K562 (cell line): ENCODE results near the gene AFF2. TPM values are rescaled to one million over a fixed set of nuclear protein-coding genes. Genes with fewer than 3 reads are reported as not detected.

ENCODE experiments used
- ATAC-seq: fragments of 200-7000 bp; cut with Tn5 transposase; 3 replicates; pipeline ENCODE4 v1.9.1; 2020; ENCODE audit warnings: moderate library complexity
- BruUV-seq: library from RNA; stranded (reverse); fragments of 400-500 nt; replicated peaks from 2 replicates; lab custom pipeline; 2021; lab: Mats Ljungman, UMichigan
- CTCF ChIA-PET: fragments of 300-600 bp; formaldehyde crosslinking; extraction: SDS; loops from one replicate; lab custom pipeline; 2021; ENCODE audit warnings: low intra/inter-chr PET ratio; lab: Yijun Ruan, JAX
- POLR2A ChIA-PET: fragments of 300-600, 350-650 bp; sonication (Branson Sonifier 250); formaldehyde crosslinking; extraction: SDS; loops from one replicate; lab custom pipeline; 2021; ENCODE audit warnings: antibody characterized with exemption, inconsistent platforms; lab: Yijun Ruan, JAX
- DNase-seq, 4 experiments: peaks; one replicate each; pipeline versions ENCODE4 v3.0.0 to v3.0.0-alpha.2; 2011 to 2018; ENCODE audit warnings: low spot score in 3 of 4, mixed read lengths in 3 of 4; ENCODE audit errors: extremely low read depth in 1 of 4
- FAIRE-seq: peaks from 2 replicates; lab custom pipeline; 2011; peaks lifted over from hg19 to GRCh38; lab: Jason Lieb, UNC
- H2AFZ ChIP-seq: 2 replicates; pipeline ENCODE4 v1.6.0; 2011; ENCODE audit warnings: low read depth, low read length, control low read depth, inconsistent platforms
- H3K27ac ChIP-seq: fragments of 200-600 bp; 3 replicates; pipeline ENCODE4 v1.8.0; 2011; ENCODE audit warnings: low read depth, mild to moderate bottlenecking, control low read depth, inconsistent platforms, low read length, moderate library complexity, mixed read lengths; ENCODE audit errors: extremely low read depth
- H3K27me3 ChIP-seq, 2 experiments: fragments of 300-600 bp in 1 of 2; 2 replicates in 1 of 2; 3 replicates in 1 of 2; pipeline versions ENCODE4 v1.6.0 to v1.8.0; 2011; ENCODE audit warnings: inconsistent platforms in 2 of 2, low read length in 2 of 2, mild to moderate bottlenecking in 1 of 2, mixed read lengths in 1 of 2, moderate library complexity in 1 of 2; ENCODE audit not compliant: control insufficient read depth in 2 of 2, insufficient read depth in 2 of 2
- H3K36me3 ChIP-seq: fragments of 300-600 bp; 3 replicates; pipeline ENCODE4 v1.8.0; 2011; ENCODE audit warnings: mild to moderate bottlenecking, low read length, inconsistent platforms; ENCODE audit not compliant: control insufficient read depth, insufficient read depth
- H3K4me1 ChIP-seq, 2 experiments: fragments of 200-600 bp in 1 of 2; replicated peaks in 1 of 2; 2 replicates in 1 of 2; 3 replicates in 1 of 2; pipeline versions ENCODE4 v1.5.1 to v1.8.0; 2011; ENCODE audit warnings: inconsistent platforms in 2 of 2, low read length in 2 of 2, mild to moderate bottlenecking in 1 of 2, mixed read lengths in 1 of 2, moderate library complexity in 1 of 2; ENCODE audit not compliant: control insufficient read depth in 2 of 2, insufficient read depth in 2 of 2
- H3K4me2 ChIP-seq: 2 replicates; pipeline ENCODE4 v1.6.1; 2011; ENCODE audit warnings: low read length, control low read depth, inconsistent platforms, mixed read lengths; ENCODE audit not compliant: insufficient read depth
- H3K4me3 ChIP-seq: fragments of 200-600 bp; sonication (generic), shearing (Covaris generic); 2 replicates; pipeline ENCODE4 v1.5.1; 2016; ENCODE audit warnings: control low read depth, inconsistent platforms
- H3K79me2 ChIP-seq: fragments of 200-600 bp; 3 replicates; pipeline ENCODE4 v1.8.0; 2011; ENCODE audit warnings: low read length, inconsistent platforms; ENCODE audit not compliant: control insufficient read depth, insufficient read depth
- H3K9ac ChIP-seq, 2 experiments: 2 replicates each; pipeline versions ENCODE4 v1.6.0 to v1.6.1; 2011; ENCODE audit warnings: low read depth in 2 of 2, low read length in 2 of 2, control low read depth in 1 of 2, inconsistent platforms in 1 of 2, mild to moderate bottlenecking in 1 of 2, mixed read lengths in 1 of 2; ENCODE audit not compliant: insufficient read depth in 1 of 2
- H3K9me1 ChIP-seq: one replicate; pipeline ENCODE4 v1.6.0; 2011; ENCODE audit warnings: inconsistent platforms, mild to moderate bottlenecking, low read length, moderate library complexity; ENCODE audit not compliant: control insufficient read depth, insufficient read depth
- H3K9me3 ChIP-seq: replicated peaks from 2 replicates; pipeline ENCODE4 v1.5.1; 2011; ENCODE audit warnings: low read depth, low read length, inconsistent platforms; ENCODE audit not compliant: control insufficient read depth, insufficient read depth
- H4K20me1 ChIP-seq: replicated peaks from 2 replicates; pipeline ENCODE4 v1.6.1; 2011; ENCODE audit warnings: low read length, inconsistent platforms, mixed read lengths; ENCODE audit not compliant: control insufficient read depth, insufficient read depth
- CTBP1 ChIP-seq: fragments of 450-650 bp; IDR thresholded peaks from 2 replicates; pipeline ENCODE4 v1.6.1; 2016; ENCODE audit warnings: borderline replicate concordance
- ESRRB ChIP-seq: fragments of 250-450 bp; sonication (Bioruptor Pico); IDR thresholded peaks from 2 replicates; pipeline ENCODE4 v1.5.0; 2020; ENCODE audit warnings: mild to moderate bottlenecking, moderate library complexity, borderline replicate concordance
- NBN ChIP-seq: fragments of 450-650 bp; IDR thresholded peaks from 2 replicates; pipeline ENCODE4 v1.6.1; 2016; ENCODE audit warnings: low read depth, mild to moderate bottlenecking
- OTX1 ChIP-seq: fragments of 450-650 bp; formaldehyde crosslinking; IDR thresholded peaks from 2 replicates; pipeline ENCODE4 v1.4.0; 2022; ENCODE audit warnings: mild to moderate bottlenecking
- PPARD ChIP-seq: fragments of 250-450 bp; sonication (Bioruptor Pico); IDR thresholded peaks from 2 replicates; pipeline ENCODE4 v1.8.0; 2022; ENCODE audit warnings: inconsistent platforms, mild to moderate bottlenecking, moderate library complexity
- SNRNP70 ChIP-seq: fragments of 200-400 bp; formaldehyde crosslinking; optimal IDR thresholded peaks from 2 replicates; pipeline ENCODE3; 2017; ENCODE audit warnings: low read depth, low read length
- ZKSCAN8 ChIP-seq: fragments of 200-800 bp; sonication (Bioruptor generic); IDR thresholded peaks from 2 replicates; pipeline ENCODE4 v1.6.1; 2016; ENCODE audit warnings: missing genetic modification characterization, missing compliant biosample characterization
- ZNF165 ChIP-seq: fragments of 250-450 bp; sonication (Bioruptor Pico); IDR thresholded peaks from 2 replicates; pipeline ENCODE4 v1.4.0; 2020; ENCODE audit warnings: borderline replicate concordance
- ZNF311 ChIP-seq: fragments of 250-450 bp; sonication (Bioruptor Pico); IDR thresholded peaks from 2 replicates; pipeline ENCODE4 v1.4.0; 2020; ENCODE audit warnings: mild to moderate bottlenecking, moderate library complexity
- WGBS: fragments of 100-300 bp; shearing (Covaris generic); methylation state at CpG from one replicate; pipeline ENCODE4 v1.1.6; 2016; ENCODE audit warnings: low coverage, mixed read lengths; ENCODE audit not compliant: insufficient coverage; ENCODE audit errors: missing lambda C conversion rate; 5-methylcytosine and 5-hydroxymethylcytosine counted together
- in situ Hi-C: fragments of 300-500 bp; cut with MboI; formaldehyde crosslinking; loops from 4 replicates; pipeline ENCODE4 v1.15.0; 2018; ENCODE audit warnings: inconsistent platforms, mixed read lengths
- intact Hi-C: fragments of 100-400 bp; cut with micrococcal nuclease; formaldehyde crosslinking; loops from 2 replicates; pipeline ENCODE4 v1.14.2; 2022
- polyA plus RNA-seq, 8 experiments: library from polyadenylated mRNA; depleted of rRNA in 4 of 8; stranded (reverse) in 5 of 8; unstranded in 3 of 8; fragments of >200 nt; fragmentation: Nextera tagmentation in 2 of 8; fragmentation: Illumina TruSeq in 1 of 8; extraction: Ambion mirVana in 2 of 8; extraction: Trizol in 1 of 8; gene quantifications; 2 replicates each; pipeline versions ENCODE4 v1.2.1 to v1.2.3, GENCODE V29; 2011 to 2014; ENCODE audit warnings: inconsistent platforms in 1 of 8, missing spikeins in 1 of 8
- total RNA-seq, 7 experiments: library from RNA; depleted of rRNA in 6 of 7; stranded (reverse); fragments of >200 nt in 6 of 7; fragmentation: Illumina TruSeq in 2 of 7; extraction: Trizol in 2 of 7; gene quantifications; 2 replicates each; pipeline versions ENCODE4 v1.2.1 to v1.2.3, GENCODE V29; 2011 to 2021; ENCODE audit warnings: low replicate concordance in 1 of 7
- TF ChIP-seq, protein P1 (sequence below), 2 experiments: fragments of 450-650 bp in 1 of 2; sonication (generic) in 1 of 2; formaldehyde crosslinking; conservative IDR thresholded peaks; 2 replicates each; pipeline versions ENCODE4 v1.4.0 to v1.8.1; 2020 to 2022; ENCODE audit warnings: mild to moderate bottlenecking in 1 of 2, missing genetic modification reagents in 1 of 2
- TF ChIP-seq, protein P2 (sequence below), 2 experiments: fragments of 450-650 bp in 1 of 2; sonication (generic) in 1 of 2; formaldehyde crosslinking in 1 of 2; IDR thresholded peaks in 1 of 2; conservative IDR thresholded peaks in 1 of 2; 2 replicates each; pipeline versions ENCODE4 v1.6.1 to v1.8.1; 2016 to 2023; ENCODE audit warnings: mild to moderate bottlenecking in 2 of 2, moderate library complexity in 2 of 2, inconsistent platforms in 1 of 2, missing genetic modification reagents in 1 of 2
- TF ChIP-seq, protein P3 (sequence below), 2 experiments: fragments of 150-350 bp in 1 of 2; IDR thresholded peaks; 2 replicates each; pipeline ENCODE4 v1.6.1; 2012 to 2016; ENCODE audit warnings: low read depth in 2 of 2, low read length in 2 of 2, mild to moderate bottlenecking in 1 of 2, moderate library complexity in 1 of 2

AFF2 gene
- total and polyA plus RNA-seq, 9 of the 15 experiments (the other 6 are each of a cell fraction or from before 2014, with no cell fraction given): 0.01 to 0.20 (median 0.07) TPM

DNA sequence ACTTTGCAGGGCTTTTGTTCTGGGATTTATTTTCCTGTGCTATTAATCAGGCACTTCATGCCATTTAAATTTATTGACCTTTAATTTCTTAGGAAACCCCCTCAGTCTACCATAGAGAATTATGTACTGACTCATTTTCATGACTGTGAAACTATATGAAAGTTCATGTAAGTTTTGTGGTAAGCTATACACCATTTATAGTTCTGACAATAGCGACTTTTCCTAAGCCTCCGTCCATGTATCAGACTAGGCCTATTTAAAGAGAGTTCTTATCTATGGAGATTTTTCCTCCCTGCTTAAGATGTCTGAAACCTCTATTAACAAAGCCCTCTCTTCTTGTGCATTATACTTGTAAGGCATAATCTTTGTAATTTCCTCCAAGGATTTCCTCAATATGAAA is 111.6 kb downstream of the AFF2 start (continued):
- TF ChIP-seq ZKSCAN8 (CRISPR knock-in tag): no peak
- no peak for TF ChIP-seq SNRNP70
- no peak for TF ChIP-seq ESRRB (CRISPR knock-in tag)
- TF ChIP-seq, protein P1, sequence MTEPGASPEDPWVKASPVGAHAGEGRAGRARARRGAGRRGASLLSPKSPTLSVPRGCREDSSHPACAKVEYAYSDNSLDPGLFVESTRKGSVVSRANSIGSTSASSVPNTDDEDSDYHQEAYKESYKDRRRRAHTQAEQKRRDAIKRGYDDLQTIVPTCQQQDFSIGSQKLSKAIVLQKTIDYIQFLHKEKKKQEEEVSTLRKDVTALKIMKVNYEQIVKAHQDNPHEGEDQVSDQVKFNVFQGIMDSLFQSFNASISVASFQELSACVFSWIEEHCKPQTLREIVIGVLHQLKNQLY (CRISPR knock-in tag; conservative IDR thresholded peaks at IDR 0.05): no peak
- no peak for TF ChIP-seq PPARD (CRISPR knock-in tag)
- no peak for TF ChIP-seq CTBP1
- TF ChIP-seq, protein P2, sequence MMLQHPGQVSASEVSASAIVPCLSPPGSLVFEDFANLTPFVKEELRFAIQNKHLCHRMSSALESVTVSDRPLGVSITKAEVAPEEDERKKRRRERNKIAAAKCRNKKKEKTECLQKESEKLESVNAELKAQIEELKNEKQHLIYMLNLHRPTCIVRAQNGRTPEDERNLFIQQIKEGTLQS (IDR thresholded peaks at IDR 0.05): no peak
- TF ChIP-seq, protein P2 (CRISPR knock-in tag; conservative IDR thresholded peaks at IDR 0.05): no peak
- TF ChIP-seq, all 486 proteins: peak for 0

DNA sequence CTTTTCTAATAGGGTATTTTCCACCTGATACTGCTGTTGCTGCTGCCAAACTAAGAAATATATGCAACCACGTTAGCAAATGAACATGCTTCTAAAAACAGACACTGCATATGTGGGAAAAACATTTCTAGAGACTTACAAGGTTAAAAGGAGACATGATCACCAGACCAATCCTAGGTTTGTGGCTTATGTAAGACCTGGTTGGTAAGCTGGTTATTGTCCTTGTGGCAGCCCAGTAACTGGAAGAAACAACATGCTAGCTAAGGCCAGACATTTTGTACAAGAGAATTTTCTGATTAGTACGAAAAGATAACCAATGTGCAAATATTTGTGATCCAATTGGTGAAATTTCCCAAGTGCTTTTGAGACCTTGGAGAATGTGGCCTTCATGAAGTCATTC is 112.0 kb downstream of the AFF2 start:
- Histone ChIP-seq H3K27me3 (no peaks in the 10 kb centered on the region), H3K9ac (no peak overlapping the region), H3K9me3 (no peaks in the 10 kb centered on the region; the same call in 1 of the 2 replicates), H3K36me3 (no peaks in the 10 kb centered on the region), H3K9me1 (no peaks in the 10 kb centered on the region)
- ChIA-PET POLR2A (no interaction called here), CTCF (no interaction called here)
- ATAC-seq: no peak
- no peak for TF ChIP-seq ZNF165 (CRISPR knock-in tag)
- TF ChIP-seq, protein P3, sequence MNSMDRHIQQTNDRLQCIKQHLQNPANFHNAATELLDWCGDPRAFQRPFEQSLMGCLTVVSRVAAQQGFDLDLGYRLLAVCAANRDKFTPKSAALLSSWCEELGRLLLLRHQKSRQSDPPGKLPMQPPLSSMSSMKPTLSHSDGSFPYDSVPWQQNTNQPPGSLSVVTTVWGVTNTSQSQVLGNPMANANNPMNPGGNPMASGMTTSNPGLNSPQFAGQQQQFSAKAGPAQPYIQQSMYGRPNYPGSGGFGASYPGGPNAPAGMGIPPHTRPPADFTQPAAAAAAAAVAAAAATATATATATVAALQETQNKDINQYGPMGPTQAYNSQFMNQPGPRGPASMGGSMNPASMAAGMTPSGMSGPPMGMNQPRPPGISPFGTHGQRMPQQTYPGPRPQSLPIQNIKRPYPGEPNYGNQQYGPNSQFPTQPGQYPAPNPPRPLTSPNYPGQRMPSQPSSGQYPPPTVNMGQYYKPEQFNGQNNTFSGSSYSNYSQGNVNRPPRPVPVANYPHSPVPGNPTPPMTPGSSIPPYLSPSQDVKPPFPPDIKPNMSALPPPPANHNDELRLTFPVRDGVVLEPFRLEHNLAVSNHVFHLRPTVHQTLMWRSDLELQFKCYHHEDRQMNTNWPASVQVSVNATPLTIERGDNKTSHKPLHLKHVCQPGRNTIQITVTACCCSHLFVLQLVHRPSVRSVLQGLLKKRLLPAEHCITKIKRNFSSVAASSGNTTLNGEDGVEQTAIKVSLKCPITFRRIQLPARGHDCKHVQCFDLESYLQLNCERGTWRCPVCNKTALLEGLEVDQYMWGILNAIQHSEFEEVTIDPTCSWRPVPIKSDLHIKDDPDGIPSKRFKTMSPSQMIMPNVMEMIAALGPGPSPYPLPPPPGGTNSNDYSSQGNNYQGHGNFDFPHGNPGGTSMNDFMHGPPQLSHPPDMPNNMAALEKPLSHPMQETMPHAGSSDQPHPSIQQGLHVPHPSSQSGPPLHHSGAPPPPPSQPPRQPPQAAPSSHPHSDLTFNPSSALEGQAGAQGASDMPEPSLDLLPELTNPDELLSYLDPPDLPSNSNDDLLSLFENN (IDR thresholded peaks at IDR 0.05; ENCODE audit: low read depth in 2 of 2, low read length in 2 of 2): no peak
- TF ChIP-seq NBN: no peak
- TF ChIP-seq OTX1 (CRISPR knock-in tag): no peak
- TF ChIP-seq ZNF311: no peak
- TF ChIP-seq, all 486 proteins: peak for 0
- no TSS peak for BruUV-seq
- Histone ChIP-seq H4K20me1 (no peaks in the 10 kb centered on the region), H3K79me2 (no peaks in the 10 kb centered on the region), H3K4me2 (no peak overlapping the region), H3K27ac (no peak overlapping the region), H3K4me3 (no peak overlapping the region), H2AFZ (no peak overlapping the region; the same call in 1 of the 2 replicates), H3K4me1 (no peaks in the 10 kb centered on the region)
- 14% methylated on average over 2 of the region's 2 CpGs for WGBS
- FAIRE-seq: no peak
- no peak for DNase-seq
- intact Hi-C loops: no loop called here
- in situ Hi-C loops: no loop called here
